Endothelial cell of umbilical vein (primary cell): ENCODE data around the gene MT1HL1. TPM values are rescaled to one million over a fixed set of nuclear protein-coding genes. Genes with fewer than 3 reads are reported as not detected.

ENCODE experiments used
- BruUV-seq: library from RNA; stranded (reverse); fragments of 400-500 nt; replicated peaks from 2 replicates; lab custom pipeline; 2021; lab: Mats Ljungman, UMichigan
- CTCF ChIA-PET: fragments of 300-600, 350-600 bp; sonication (Branson Sonifier 250); formaldehyde crosslinking; loops from one replicate; lab custom pipeline; 2021; ENCODE audit warnings: antibody characterized with exemption, inconsistent platforms; lab: Charles Lee
- POLR2A ChIA-PET: fragments of 300-600, 350-600 bp; sonication (Branson Sonifier 250); formaldehyde crosslinking; loops from one replicate; lab custom pipeline; 2021; ENCODE audit warnings: antibody characterized with exemption, inconsistent platforms; lab: Charles Lee
- DNase-seq: peaks from one replicate; pipeline ENCODE4 v3.0.0-alpha.2; 2011; ENCODE audit warnings: low read depth, low spot score
- FAIRE-seq: peaks from 2 replicates; lab custom pipeline; 2011; peaks lifted over from hg19 to GRCh38; lab: Jason Lieb, UNC
- H2AFZ ChIP-seq: 2 replicates; pipeline ENCODE4 v1.6.0; 2012; ENCODE audit warnings: low read depth, low read length, control low read depth, inconsistent platforms
- H3K27ac ChIP-seq: 2 replicates; pipeline ENCODE4 v1.5.1; 2011; ENCODE audit warnings: low read depth, mild to moderate bottlenecking, control low read depth, low read length, moderate library complexity; ENCODE audit not compliant: insufficient read depth
- H3K27me3 ChIP-seq, 2 experiments: 2 replicates each; pipeline versions ENCODE4 v1.6.0 to v1.6.1; 2011; ENCODE audit warnings: low read length in 2 of 2, mixed read lengths in 1 of 2; ENCODE audit not compliant: control insufficient read depth in 2 of 2, insufficient read depth in 2 of 2
- H3K36me3 ChIP-seq, 2 experiments: 2 replicates in 1 of 2; 3 replicates in 1 of 2; pipeline ENCODE4 v1.5.1; 2011; ENCODE audit warnings: low read length in 2 of 2, mild to moderate bottlenecking in 1 of 2, moderate library complexity in 1 of 2; ENCODE audit not compliant: control insufficient read depth in 2 of 2, insufficient read depth in 2 of 2; ENCODE audit errors: extremely low read depth in 1 of 2
- H3K4me1 ChIP-seq: 3 replicates; pipeline ENCODE4 v1.5.1; 2011; ENCODE audit warnings: mild to moderate bottlenecking, low read length; ENCODE audit not compliant: control insufficient read depth, insufficient read depth; ENCODE audit errors: extremely low read depth
- H3K4me2 ChIP-seq: 2 replicates; pipeline ENCODE4 v1.6.1; 2011; ENCODE audit warnings: low read length, control low read depth, mixed read lengths; ENCODE audit not compliant: insufficient read depth
- H3K4me3 ChIP-seq, 3 experiments: fragments of 200-600 bp in 1 of 3; sonication (generic), shearing (Covaris generic) in 1 of 3; replicated peaks in 1 of 3; 2 replicates each; pipeline ENCODE4 v1.5.1; 2011 to 2016; ENCODE audit warnings: control low read depth in 3 of 3, low read length in 3 of 3, mild to moderate bottlenecking in 2 of 3, inconsistent platforms in 1 of 3, low read depth in 1 of 3, moderate library complexity in 1 of 3; ENCODE audit not compliant: insufficient read depth in 1 of 3
- H3K79me2 ChIP-seq: 2 replicates; pipeline ENCODE4 v1.6.0; 2012; ENCODE audit warnings: low read length, inconsistent platforms; ENCODE audit not compliant: control insufficient read depth, insufficient read depth
- H3K9ac ChIP-seq: replicated peaks from 2 replicates; pipeline ENCODE3; 2011; ENCODE audit warnings: low read length, control low read depth; ENCODE audit not compliant: insufficient read depth; ENCODE audit errors: extremely low read depth
- H3K9me1 ChIP-seq: replicated peaks from 3 replicates; pipeline ENCODE4 v1.6.0; 2011; ENCODE audit warnings: mild to moderate bottlenecking, low read length; ENCODE audit not compliant: control insufficient read depth, insufficient read depth; ENCODE audit errors: extremely low read depth
- H3K9me3 ChIP-seq: replicated peaks from 2 replicates; pipeline ENCODE4 v1.5.1; 2012; ENCODE audit warnings: low read length, inconsistent platforms; ENCODE audit not compliant: control insufficient read depth, insufficient read depth
- H4K20me1 ChIP-seq: replicated peaks from 2 replicates; pipeline ENCODE3; 2011; ENCODE audit warnings: mild to moderate bottlenecking, low read length; ENCODE audit not compliant: control insufficient read depth, insufficient read depth; ENCODE audit errors: extremely low read depth
- CTCF ChIP-seq, 2 donors: IDR thresholded peaks; 1 replicate in 1 of 2; 2 replicates in 1 of 2; pipeline ENCODE4 v1.5.1; 2011; ENCODE audit warnings: low read length in 2 of 2, mild to moderate bottlenecking in 2 of 2, moderate library complexity in 2 of 2, control low read depth in 1 of 2, inconsistent platforms in 1 of 2, low read depth in 1 of 2; ENCODE audit not compliant: insufficient read depth in 1 of 2; ENCODE audit errors: extremely low read depth in 1 of 2
- EZH2 ChIP-seq: IDR thresholded peaks from 2 replicates; pipeline ENCODE4 v1.6.1; 2012; ENCODE audit warnings: borderline replicate concordance, low read depth, mild to moderate bottlenecking, moderate library complexity, low read length, inconsistent platforms; ENCODE audit not compliant: severe bottlenecking
- FOS ChIP-seq: IDR thresholded peaks from 2 replicates; pipeline ENCODE4 v1.6.1; 2011; ENCODE audit warnings: mild to moderate bottlenecking, low read length, moderate library complexity, borderline replicate concordance; ENCODE audit not compliant: insufficient read depth
- GATA2 ChIP-seq: IDR thresholded peaks from 2 replicates; pipeline ENCODE4 v1.7.0; 2011; ENCODE audit warnings: low read depth, mild to moderate bottlenecking, moderate library complexity, mixed read lengths, low read length; ENCODE audit not compliant: insufficient read length, insufficient read depth
- JUN ChIP-seq: IDR thresholded peaks from 2 replicates; pipeline ENCODE4 v1.6.1; 2011; ENCODE audit warnings: borderline replicate concordance, low read depth; ENCODE audit not compliant: insufficient read length, insufficient read depth
- MAX ChIP-seq: IDR thresholded peaks from 2 replicates; pipeline ENCODE4 v1.6.1; 2011; ENCODE audit not compliant: insufficient read depth, insufficient read length
- MYC ChIP-seq: IDR thresholded peaks from one replicate; pipeline ENCODE4 v1.6.1; 2011; ENCODE audit warnings: mild to moderate bottlenecking, low read depth, low read length
- POLR2A ChIP-seq: IDR thresholded peaks from 2 replicates; pipeline ENCODE4 v1.6.1; 2012; ENCODE audit warnings: low read depth, mild to moderate bottlenecking, control low read depth, low read length
- POLR2AphosphoS5 ChIP-seq: IDR thresholded peaks from 2 replicates; pipeline ENCODE4 v1.6.1; 2012; ENCODE audit warnings: low read depth, mild to moderate bottlenecking, control low read depth, low read length, moderate library complexity; ENCODE audit not compliant: insufficient read depth
- dilution Hi-C: fragments of 300-500 bp; cut with MboI; formaldehyde crosslinking; loops from one replicate; pipeline ENCODE4 v1.15.0; 2019; ENCODE audit warnings: low sequenced_read_pairs; ENCODE audit not compliant: extremely low pct_ligation_motif_present
- intact Hi-C: fragments of 100-400 bp; cut with micrococcal nuclease; formaldehyde crosslinking; loops from one replicate; pipeline ENCODE4 v1.10.0; 2022
- polyA plus RNA-seq, 4 experiments: library from polyadenylated mRNA; depleted of rRNA in 3 of 4; stranded (reverse) in 3 of 4; unstranded in 1 of 4; fragments of >200 nt; gene quantifications; 2 replicates each; pipeline versions ENCODE4 v1.2.1 to v1.2.3, GENCODE V29; 2011 to 2012; ENCODE audit warnings: missing spikeins in 1 of 4
- total RNA-seq: library from RNA; stranded (reverse); gene quantifications from 2 replicates; pipeline ENCODE4 v1.2.3, GENCODE V29; 2021

MT1HL1 gene
- total and polyA plus RNA-seq, 2 donors (not counting 3 experiments of a cell fraction or from before 2014, with no cell fraction given), result not detected

GRCh38 chr1:236998546-236998945, 5.7 kb downstream of the MT1HL1 start:
- DNase-seq, result no peak
- H3K9me1 ChIP-seq, result no peaks in the 10 kb centered on the region
- ChIA-PET POLR2A (no interaction called here), CTCF (no interaction called here)
- no peak overlapping the region for H3K27ac ChIP-seq
- no peaks in the 10 kb centered on the region for H3K4me1 ChIP-seq
- peaks cover 4% of the 10 kb centered on the region for H3K9me3 ChIP-seq
- H3K27me3 ChIP-seq, result no peaks in the 10 kb centered on the region
- no peaks in the 10 kb centered on the region for H4K20me1 ChIP-seq
- H3K4me3 ChIP-seq, result no peak overlapping the region
- H3K4me2 ChIP-seq, result no peak overlapping the region
- dilution Hi-C loops (no loop called here), intact Hi-C loops (no loop called here)
- no peak overlapping the region for H3K9ac ChIP-seq
- no TSS peak for BruUV-seq
- H3K79me2 ChIP-seq, result no peaks in the 10 kb centered on the region
- no peaks in the 10 kb centered on the region for H3K36me3 ChIP-seq
- FAIRE-seq, result no peak
- no peak for TF ChIP-seq CTCF (IDR thresholded peaks at IDR 0.05; ENCODE audit: extremely low read depth in 1 of 2, insufficient read depth in 1 of 2, low read depth in 1 of 2, low read length in 2 of 2)
- TF ChIP-seq POLR2AphosphoS5, result no peak
- no peak for TF ChIP-seq MYC
- TF ChIP-seq JUN, result no peak
- TF ChIP-seq GATA2, result no peak
- TF ChIP-seq EZH2, result no peak
- TF ChIP-seq FOS, result no peak
- TF ChIP-seq POLR2A, result no peak
- TF ChIP-seq MAX, result no peak
- no peak overlapping the region for H2AFZ ChIP-seq
